B cell (primary cell): ENCODE results near the gene MYCBP. TPM values are rescaled to one million over a fixed set of nuclear protein-coding genes. Genes with fewer than 3 reads are reported as not detected.

Experiments used
- ATAC-seq: fragments of 200-7000 bp; cut with Tn5 transposase; one replicate; pipeline ENCODE4 v1.10.0; 2021; ENCODE audit warnings: low read depth, mild to moderate bottlenecking, moderate number of reproducible peaks, moderate library complexity
- CTCF ChIA-PET: fragments of 350-600 bp; sonication (Branson Sonifier 250); formaldehyde crosslinking; loops from one replicate; lab custom pipeline; 2021; ENCODE audit warnings: antibody characterized with exemption, inconsistent platforms; lab: Charles Lee
- POLR2A ChIA-PET: fragments of 350-600 bp; sonication (Branson Sonifier 250); formaldehyde crosslinking; loops from one replicate; lab custom pipeline; 2021; ENCODE audit warnings: antibody characterized with exemption; lab: Charles Lee
- DNase-seq: peaks from one replicate; pipeline ENCODE4 v3.0.0; 2013
- H2AFZ ChIP-seq: 2 replicates; pipeline ENCODE4 v1.6.1; 2012; ENCODE audit warnings: mild to moderate bottlenecking, low read depth, low read length; ENCODE audit not compliant: insufficient read depth, poor library complexity, severe bottlenecking
- H3K27ac ChIP-seq, 2 donors: 1 replicate in 1 of 2; 2 replicates in 1 of 2; pipeline ENCODE4 v1.5.1; 2012 to 2013; ENCODE audit warnings: low read length in 2 of 2, mild to moderate bottlenecking in 2 of 2, moderate library complexity in 1 of 2
- H3K27me3 ChIP-seq, 4 experiments: fragments of 200-600 bp in 1 of 4; sonication (generic) in 1 of 4; replicated peaks in 1 of 4; 1 replicate in 2 of 4; 2 replicates in 2 of 4; pipeline versions ENCODE4 v1.6.1 to v1.7.0; 2013 to 2016; ENCODE audit warnings: low read length in 3 of 4, mild to moderate bottlenecking in 2 of 4, mixed read lengths in 1 of 4, moderate library complexity in 1 of 4; ENCODE audit not compliant: insufficient read depth in 4 of 4, control insufficient read depth in 3 of 4; ENCODE audit errors: control extremely low read depth in 1 of 4
- H3K36me3 ChIP-seq, 2 experiments: replicated peaks in 1 of 2; 1 replicate in 1 of 2; 2 replicates in 1 of 2; pipeline versions ENCODE4 v1.6.1 to v1.7.1; 2013; ENCODE audit warnings: low read length in 1 of 2; ENCODE audit not compliant: insufficient read depth in 2 of 2, control insufficient read depth in 1 of 2; ENCODE audit errors: control extremely low read depth in 1 of 2, extremely low read depth in 1 of 2
- H3K4me1 ChIP-seq, 2 donors: fragments of 200-600 bp in 1 of 2; sonication (generic) in 1 of 2; 1 replicate in 1 of 2; 2 replicates in 1 of 2; pipeline versions ENCODE4 v1.5.1 to v1.6.1; 2013 to 2017; ENCODE audit warnings: low read length in 2 of 2; ENCODE audit not compliant: control insufficient read depth in 2 of 2, insufficient read depth in 2 of 2
- H3K4me2 ChIP-seq: replicated peaks from 2 replicates; pipeline ENCODE3; 2012; ENCODE audit warnings: mild to moderate bottlenecking, low read depth, low read length; ENCODE audit not compliant: poor library complexity, severe bottlenecking
- H3K4me3 ChIP-seq, 5 experiments: fragments of 200-600 bp in 1 of 5; sonication (generic) in 1 of 5; 1 replicate in 3 of 5; 2 replicates in 2 of 5; pipeline versions ENCODE4 v1.5.1 to v1.7.0; 2011 to 2016; ENCODE audit warnings: low read length in 4 of 5, mild to moderate bottlenecking in 4 of 5, low read depth in 2 of 5, control low read depth in 1 of 5, moderate library complexity in 1 of 5; ENCODE audit not compliant: insufficient read depth in 1 of 5; ENCODE audit errors: control extremely low read depth in 1 of 5, extremely low read depth in 1 of 5
- H3K79me2 ChIP-seq: fragments of 200-600 bp; sonication (generic); one replicate; pipeline ENCODE4 v1.6.0; 2016; ENCODE audit warnings: low read length; ENCODE audit not compliant: control insufficient read depth, insufficient read depth
- H3K9ac ChIP-seq: fragments of 200-600 bp; sonication (generic); 2 replicates; pipeline ENCODE4 v1.6.1; 2017; ENCODE audit warnings: mild to moderate bottlenecking, low read length, moderate library complexity
- H3K9me3 ChIP-seq, 3 donors: one replicate each; pipeline versions ENCODE4 v1.6.1 to v1.7.1; 2013; ENCODE audit warnings: low read length in 2 of 3; ENCODE audit not compliant: control insufficient read depth in 2 of 3, insufficient read depth in 1 of 3; ENCODE audit errors: control extremely low read depth in 1 of 3
- H4K20me1 ChIP-seq: 2 replicates; pipeline ENCODE4 v1.6.0; 2012; ENCODE audit warnings: mild to moderate bottlenecking, low read length; ENCODE audit not compliant: insufficient read depth, control insufficient read depth, poor library complexity, severe bottlenecking
- H3K27ac Mint-ChIP-seq: one replicate; pipeline ENCODE4 v1.8.0; 2021; ENCODE audit warnings: mixed read lengths
- H3K27me3 Mint-ChIP-seq: one replicate; pipeline ENCODE4 v1.8.0; 2021; ENCODE audit warnings: mixed read lengths
- H3K4me1 Mint-ChIP-seq: one replicate; pipeline ENCODE4 v1.8.0; 2021; ENCODE audit warnings: mixed read lengths
- H3K4me3 Mint-ChIP-seq: one replicate; pipeline ENCODE4 v1.8.0; 2021; ENCODE audit warnings: mixed read lengths
- H3K9me3 Mint-ChIP-seq: one replicate; pipeline ENCODE4 v1.8.0; 2022; ENCODE audit warnings: mixed read lengths; ENCODE audit not compliant: insufficient read depth
- EZH2 ChIP-seq: IDR thresholded peaks from 2 replicates; pipeline ENCODE4 v1.6.1; 2012; ENCODE audit warnings: borderline replicate concordance, low read depth, mild to moderate bottlenecking, moderate library complexity, low read length; ENCODE audit not compliant: insufficient read depth, poor library complexity, severe bottlenecking
- WGBS: methylation state at CpG from one replicate; pipeline ENCODE4 v1.1.5; 2013; ENCODE audit warnings: missing lambda C conversion rate; ENCODE audit not compliant: insufficient coverage; 5-methylcytosine and 5-hydroxymethylcytosine counted together
- intact Hi-C: fragments of 100-400 bp; cut with micrococcal nuclease; formaldehyde crosslinking; loops from one replicate; pipeline ENCODE4 v1.10.0; 2022
- polyA plus RNA-seq: library from polyadenylated mRNA; depleted of rRNA; stranded (reverse); fragments of >200 nt; gene quantifications from 2 replicates; pipeline ENCODE4 v1.2.3, GENCODE V29; 2012
- total RNA-seq, 2 donors: library from RNA; stranded (reverse); fragments of 120-200 nt in 1 of 2; gene quantifications; 1 replicate in 1 of 2; 2 replicates in 1 of 2; pipeline versions ENCODE4 v1.2.3 to v1.2.4, GENCODE V29; 2013 to 2022
- TF ChIP-seq, protein P1 (sequence below): fragments of 200-600 bp; IDR thresholded peaks from one replicate; pipeline ENCODE4 v1.8.0; 2022; ENCODE audit warnings: antibody characterized with exemption, mild to moderate bottlenecking

The MYCBP gene
- total and polyA plus RNA-seq, 2 donors (not counting 1 experiment from before 2014, with no cell fraction given) = 3.1 to 7.8 TPM

GRCh38 chr1:38858833-38859560 lies 14.2 kb downstream of the MYCBP start:
- H3K4me3 ChIP-seq = peak overlapping the region; percentile 66 to 90 (median 85)
- H3K27ac Mint-ChIP-seq = peak overlapping the region; percentile 96
- H3K9me3 Mint-ChIP-seq = no peaks in the 10 kb centered on the region
- ATAC-seq (peak; percentile 46), DNase-seq (peak; percentile 90)
- H3K27me3 Mint-ChIP-seq = no peaks in the 10 kb centered on the region
- no peaks in the 10 kb centered on the region for H3K27me3 ChIP-seq
- 1% methylated on average over 51 of the region's 51 CpGs for WGBS
- intact Hi-C loops = loop anchor here (1.0 to 5.0 kb wide), 8 partner anchors 14 to 1382 kb away; partner anchors contain the start of genes MYCBP and NDUFS5
- peaks cover 0 to 29% of the 10 kb centered on the region in 2 experiments for H3K36me3 ChIP-seq
- H3K4me2 ChIP-seq = peak overlapping the region; percentile 73
- no peak for TF ChIP-seq EZH2
- TF ChIP-seq, protein P1, sequence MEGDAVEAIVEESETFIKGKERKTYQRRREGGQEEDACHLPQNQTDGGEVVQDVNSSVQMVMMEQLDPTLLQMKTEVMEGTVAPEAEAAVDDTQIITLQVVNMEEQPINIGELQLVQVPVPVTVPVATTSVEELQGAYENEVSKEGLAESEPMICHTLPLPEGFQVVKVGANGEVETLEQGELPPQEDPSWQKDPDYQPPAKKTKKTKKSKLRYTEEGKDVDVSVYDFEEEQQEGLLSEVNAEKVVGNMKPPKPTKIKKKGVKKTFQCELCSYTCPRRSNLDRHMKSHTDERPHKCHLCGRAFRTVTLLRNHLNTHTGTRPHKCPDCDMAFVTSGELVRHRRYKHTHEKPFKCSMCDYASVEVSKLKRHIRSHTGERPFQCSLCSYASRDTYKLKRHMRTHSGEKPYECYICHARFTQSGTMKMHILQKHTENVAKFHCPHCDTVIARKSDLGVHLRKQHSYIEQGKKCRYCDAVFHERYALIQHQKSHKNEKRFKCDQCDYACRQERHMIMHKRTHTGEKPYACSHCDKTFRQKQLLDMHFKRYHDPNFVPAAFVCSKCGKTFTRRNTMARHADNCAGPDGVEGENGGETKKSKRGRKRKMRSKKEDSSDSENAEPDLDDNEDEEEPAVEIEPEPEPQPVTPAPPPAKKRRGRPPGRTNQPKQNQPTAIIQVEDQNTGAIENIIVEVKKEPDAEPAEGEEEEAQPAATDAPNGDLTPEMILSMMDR = no peak
- ChIA-PET POLR2A (interaction anchor here (0.5 to 3.1 kb wide), 4 partner anchors 11 to 1673 kb away, joined by 3 to 16 read pairs (median 6); partner anchors contain the start of gene MYCBP), CTCF (no interaction called here)
- peak overlapping the region; percentile 93 for H3K4me3 Mint-ChIP-seq
- peaks cover 64% of the 10 kb centered on the region for H3K79me2 ChIP-seq
- no peaks in the 10 kb centered on the region for H3K9me3 ChIP-seq
- peak overlapping the region; percentile 82 to 91 for H3K27ac ChIP-seq
- H2AFZ ChIP-seq = peak overlapping the region; percentile 77
- H4K20me1 ChIP-seq = peaks cover 28% of the 10 kb centered on the region
- H3K4me1 ChIP-seq = peaks cover 22 to 31% of the 10 kb centered on the region in 2 donors
- peak overlapping the region; percentile 73 for H3K9ac ChIP-seq
- peaks cover 55% of the 10 kb centered on the region for H3K4me1 Mint-ChIP-seq

DNA sequence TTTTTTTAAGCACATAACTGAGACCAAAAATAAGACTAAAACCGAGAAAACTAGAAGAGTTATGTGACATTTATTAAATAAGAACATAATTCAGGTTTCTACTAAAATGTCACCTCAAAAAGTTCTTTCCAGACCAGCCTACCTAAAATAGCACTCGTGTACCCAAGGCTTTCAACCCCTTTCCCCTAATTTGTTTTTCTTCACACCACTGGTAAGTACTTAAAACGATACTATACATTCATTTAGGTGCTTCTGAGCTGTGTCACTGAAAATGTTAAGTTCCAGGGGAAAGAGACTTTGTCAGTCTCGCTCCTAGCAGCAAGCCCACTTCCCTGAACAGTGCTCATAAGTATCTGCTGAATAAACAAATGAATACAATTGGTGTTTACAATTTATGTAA lies 20.4 kb downstream of the MYCBP start:
- Histone ChIP-seq H3K36me3 (peaks cover 3 to 48% of the 10 kb centered on the region in 2 experiments), H3K79me2 (peaks cover 37% of the 10 kb centered on the region), H3K4me2 (no peak overlapping the region), H3K4me3 (no peak overlapping the region), H4K20me1 (peaks cover 21% of the 10 kb centered on the region), H3K9ac (no peak overlapping the region), H3K27me3 (no peaks in the 10 kb centered on the region), H3K27ac (no peak overlapping the region), H3K9me3 (no peaks in the 10 kb centered on the region), H3K4me1 (peaks cover 18 to 22% of the 10 kb centered on the region in 2 donors), H2AFZ (no peak overlapping the region)
- DNase-seq (no peak), ATAC-seq (no peak)
- no CpG with 5 or more reads among the region's 4 CpGs for WGBS
- Mint-ChIP-seq H3K27ac (no peak overlapping the region), H3K9me3 (no peaks in the 10 kb centered on the region), H3K4me3 (no peak overlapping the region), H3K4me1 (peaks cover 31% of the 10 kb centered on the region), H3K27me3 (no peaks in the 10 kb centered on the region)
- ChIA-PET CTCF (interaction anchor here (0.5 kb wide), 1 partner anchor 170 kb away, joined by 3 read pairs; no protein-coding TSS in a partner anchor), POLR2A (interaction anchor here (0.6 kb wide), 1 partner anchor 9 kb away, joined by 4 read pairs; no protein-coding TSS in a partner anchor)
- intact Hi-C loops = no loop called here
- no peak for TF ChIP-seq EZH2
- TF ChIP-seq, protein P1 = no peak
